ENCODE measurements around the gene TMEM123. TPM values are rescaled to one million over a fixed set of nuclear protein-coding genes. Genes with fewer than 3 reads are reported as not detected.

Gene TMEM123
- total RNA-seq, 1 donor from 2014 or later: 248 TPM

DNA sequence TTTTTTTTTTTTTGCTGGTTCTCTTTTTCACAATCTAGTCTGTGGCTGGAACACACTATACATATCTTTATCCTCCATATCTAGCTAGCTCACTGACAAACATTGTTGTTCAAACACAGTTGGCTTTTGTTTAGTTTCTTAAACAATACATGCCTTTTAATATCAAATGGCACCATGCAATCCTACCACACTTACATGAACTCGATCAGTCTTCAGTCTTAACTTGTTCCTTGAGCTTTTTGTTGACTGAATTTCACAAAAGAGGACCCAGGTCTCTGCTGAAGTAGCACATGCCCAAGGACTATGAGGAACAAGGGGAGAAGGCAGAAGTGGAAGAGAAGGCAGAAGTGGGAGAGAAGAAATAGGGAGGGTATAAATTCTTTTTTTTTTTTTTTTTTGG lies 25.5 kb downstream of the TMEM123 start:
- Mint-ChIP-seq H3K4me3 (ENCODE audit: low read depth) (no peak overlapping the region), H3K27me3 (no peaks in the 10 kb centered on the region), H3K27ac (peak overlapping the region; percentile 93), H3K9me3 (ENCODE audit: low read depth) (peaks cover 3% of the 10 kb centered on the region), H3K4me1 (ENCODE audit: low read depth) (peaks cover 37% of the 10 kb centered on the region), H3K36me3 (ENCODE audit: insufficient read depth) (peaks cover 13% of the 10 kb centered on the region)
- TF ChIP-seq CTCF (IDR thresholded peaks at IDR 0.05; ENCODE audit: unreplicated experiment): no peak
- no peak for DNase-seq (ENCODE audit: low spot score, unreplicated experiment)

- TF ChIP-seq CTCF (IDR thresholded peaks at IDR 0.05; ENCODE audit: unreplicated experiment): no peak
- Mint-ChIP-seq H3K4me3 (ENCODE audit: low read depth) (no peak overlapping the region), H3K36me3 (ENCODE audit: insufficient read depth) (peaks cover 8% of the 10 kb centered on the region), H3K4me1 (ENCODE audit: low read depth) (peaks cover 41% of the 10 kb centered on the region), H3K27ac (no peak overlapping the region), H3K9me3 (ENCODE audit: low read depth) (no peaks in the 10 kb centered on the region), H3K27me3 (no peaks in the 10 kb centered on the region)
- no peak for DNase-seq (ENCODE audit: low spot score, unreplicated experiment)
These were observed 26.0 kb downstream of the TMEM123 start for GRCh38 chr11:102426570-102426969.

DNA sequence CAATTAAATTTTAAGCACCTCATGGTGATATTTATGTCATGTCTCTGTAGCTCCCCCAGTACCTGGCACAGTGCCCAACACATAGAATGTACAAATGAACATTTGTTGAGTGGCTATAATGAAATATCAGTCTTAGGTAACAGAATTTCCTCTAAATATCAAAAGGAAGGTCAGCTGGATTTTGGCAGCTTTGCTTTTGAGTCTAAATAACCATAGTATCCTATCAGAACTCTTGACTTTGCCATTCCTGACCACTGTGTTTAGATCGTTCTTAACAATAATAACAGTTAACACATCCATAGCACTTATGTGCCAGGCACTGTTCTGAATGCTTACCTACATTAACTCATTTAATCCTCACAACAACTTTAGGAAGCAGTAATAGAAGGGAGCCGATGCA lies 26.6 kb downstream of the TMEM123 start:
- Mint-ChIP-seq H3K9me3 (ENCODE audit: low read depth) (no peaks in the 10 kb centered on the region), H3K4me3 (ENCODE audit: low read depth) (no peak overlapping the region), H3K27me3 (no peaks in the 10 kb centered on the region), H3K27ac (no peak overlapping the region), H3K4me1 (ENCODE audit: low read depth) (peaks cover 47% of the 10 kb centered on the region), H3K36me3 (ENCODE audit: insufficient read depth) (peaks cover 6% of the 10 kb centered on the region)
- no peak for TF ChIP-seq CTCF (IDR thresholded peaks at IDR 0.05; ENCODE audit: unreplicated experiment)
- DNase-seq (ENCODE audit: low spot score, unreplicated experiment): no peak

DNA sequence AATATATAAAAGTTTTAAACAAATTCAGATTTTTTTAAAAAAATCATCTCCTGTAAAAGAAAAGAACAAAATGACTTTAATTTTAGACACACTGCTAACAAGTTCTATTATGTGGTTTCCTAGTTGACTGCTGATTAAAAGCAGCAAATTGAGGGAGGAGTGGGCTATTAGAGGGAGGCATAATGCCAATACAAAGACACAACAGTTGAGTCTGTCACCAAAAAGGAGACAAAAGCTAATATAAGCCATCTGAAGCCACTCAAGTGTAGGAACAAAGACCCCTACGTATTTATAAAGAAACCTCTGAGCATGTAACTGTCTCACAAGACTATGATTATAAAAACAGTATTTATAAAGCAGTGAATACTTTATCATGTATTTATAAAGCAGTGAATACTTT lies 28.6 kb downstream of the TMEM123 start:
- Mint-ChIP-seq H3K27ac (no peak overlapping the region), H3K4me3 (ENCODE audit: low read depth) (no peak overlapping the region), H3K4me1 (ENCODE audit: low read depth) (peaks cover 46% of the 10 kb centered on the region)

GRCh38 chr11:102422817-102423712 lies 29.5 kb downstream of the TMEM123 start:
- Mint-ChIP-seq H3K27ac (peak overlapping the region; percentile 66), H3K9me3 (ENCODE audit: low read depth) (peaks cover 11% of the 10 kb centered on the region), H3K27me3 (no peaks in the 10 kb centered on the region), H3K36me3 (ENCODE audit: insufficient read depth) (peaks cover 17% of the 10 kb centered on the region), H3K4me1 (ENCODE audit: low read depth) (peaks cover 42% of the 10 kb centered on the region), H3K4me3 (ENCODE audit: low read depth) (no peak overlapping the region)
- no peak for DNase-seq (ENCODE audit: low spot score, unreplicated experiment)
- TF ChIP-seq CTCF (IDR thresholded peaks at IDR 0.05; ENCODE audit: unreplicated experiment): no peak

More for the DNA sequence above, 28.6 kb downstream of the TMEM123 start:
- H3K27me3 Mint-ChIP-seq: no peaks in the 10 kb centered on the region
- peaks cover 9% of the 10 kb centered on the region for H3K36me3 Mint-ChIP-seq (ENCODE audit: insufficient read depth)
- TF ChIP-seq CTCF (IDR thresholded peaks at IDR 0.05; ENCODE audit: unreplicated experiment): no peak
- H3K9me3 Mint-ChIP-seq (ENCODE audit: low read depth): peaks cover 2% of the 10 kb centered on the region
- no peak for DNase-seq (ENCODE audit: low spot score, unreplicated experiment)
